ENCODE data around the gene OPA3. TPM values are rescaled to one million over a fixed set of nuclear protein-coding genes. Genes with fewer than 3 reads are reported as not detected.
A peak's percentile ranks its signal among the peaks of the same experiment; 100 is the strongest.

The OPA3 gene
- total RNA-seq, 1 experiment from 2014 or later, result 16.8 TPM

DNA sequence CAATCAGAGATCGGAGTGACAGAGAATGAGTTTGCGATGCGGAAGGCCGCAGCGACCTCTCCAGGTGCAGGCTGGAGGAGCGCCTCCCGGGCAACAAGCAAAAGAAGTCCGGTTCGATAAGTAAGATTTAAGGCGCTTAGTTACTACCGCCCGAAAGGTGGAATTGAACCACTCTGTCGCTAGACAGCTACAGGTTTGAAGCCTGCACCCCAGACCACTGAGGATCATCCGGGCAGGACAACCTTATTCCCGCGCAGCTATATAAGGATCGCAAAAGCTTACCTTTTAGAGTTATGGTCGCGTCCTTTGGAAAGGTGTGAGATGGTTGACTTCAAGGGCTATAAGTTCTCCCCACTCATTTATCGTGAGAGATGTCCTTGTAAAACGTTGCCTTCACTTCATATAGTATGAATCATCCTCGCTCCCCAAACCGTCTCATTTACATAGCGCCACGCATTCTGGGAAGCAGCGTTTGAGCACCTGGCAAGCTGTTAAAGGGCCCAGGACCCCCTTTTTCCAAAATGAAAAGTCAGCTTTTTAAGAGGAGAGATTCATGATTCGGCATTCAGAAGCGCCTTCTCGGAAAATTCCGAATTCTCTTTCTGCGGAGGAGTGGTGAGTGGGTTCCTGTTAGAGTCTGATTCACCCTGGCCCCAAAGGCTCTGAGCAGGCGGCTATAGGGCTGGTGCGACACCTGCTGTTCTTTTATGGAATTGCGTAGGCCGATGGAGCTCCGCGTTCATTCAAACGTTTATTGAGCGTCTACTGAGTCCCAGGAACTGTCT lies 106.0 kb downstream of the OPA3 start:
- H3K4me1 Mint-ChIP-seq (ENCODE audit: insufficient read depth, unreplicated experiment), result peaks cover 14% of the 10 kb centered on the region
- ChIA-PET CTCF (interaction anchor here (0.6 to 13.4 kb wide), 29 partner anchors 9 to 614 kb away, joined by 3 to 386 read pairs (median 3); partner anchors contain the start of genes ERCC1, FOSB and PPP1R13L), POLR2A (interaction anchor here (0.5 to 5.3 kb wide), 27 partner anchors 10 to 524 kb away, joined by 3 to 110 read pairs (median 4); partner anchors contain the start of genes CLPTM1, ERCC1, FOSB and OPA3)
- no peaks in the 10 kb centered on the region for H3K27me3 Mint-ChIP-seq (ENCODE audit: insufficient read depth, unreplicated experiment)
- H3K36me3 Mint-ChIP-seq (ENCODE audit: insufficient read depth, unreplicated experiment), result peaks cover 39% of the 10 kb centered on the region
- TF ChIP-seq, protein P1, sequence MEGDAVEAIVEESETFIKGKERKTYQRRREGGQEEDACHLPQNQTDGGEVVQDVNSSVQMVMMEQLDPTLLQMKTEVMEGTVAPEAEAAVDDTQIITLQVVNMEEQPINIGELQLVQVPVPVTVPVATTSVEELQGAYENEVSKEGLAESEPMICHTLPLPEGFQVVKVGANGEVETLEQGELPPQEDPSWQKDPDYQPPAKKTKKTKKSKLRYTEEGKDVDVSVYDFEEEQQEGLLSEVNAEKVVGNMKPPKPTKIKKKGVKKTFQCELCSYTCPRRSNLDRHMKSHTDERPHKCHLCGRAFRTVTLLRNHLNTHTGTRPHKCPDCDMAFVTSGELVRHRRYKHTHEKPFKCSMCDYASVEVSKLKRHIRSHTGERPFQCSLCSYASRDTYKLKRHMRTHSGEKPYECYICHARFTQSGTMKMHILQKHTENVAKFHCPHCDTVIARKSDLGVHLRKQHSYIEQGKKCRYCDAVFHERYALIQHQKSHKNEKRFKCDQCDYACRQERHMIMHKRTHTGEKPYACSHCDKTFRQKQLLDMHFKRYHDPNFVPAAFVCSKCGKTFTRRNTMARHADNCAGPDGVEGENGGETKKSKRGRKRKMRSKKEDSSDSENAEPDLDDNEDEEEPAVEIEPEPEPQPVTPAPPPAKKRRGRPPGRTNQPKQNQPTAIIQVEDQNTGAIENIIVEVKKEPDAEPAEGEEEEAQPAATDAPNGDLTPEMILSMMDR (IDR thresholded peaks at IDR 0.05; ENCODE audit: unreplicated experiment), result peak; percentile 97
- intact Hi-C loops (cut with micrococcal nuclease), result loop anchor here (1.0 to 5.0 kb wide), 7 partner anchors 9 to 226 kb away; partner anchors contain the start of gene MARK4
- H3K27ac Mint-ChIP-seq (ENCODE audit: low read depth, unreplicated experiment), result peak overlapping the region; percentile 99
- peak; percentile 95 for DNase-seq (ENCODE audit: unreplicated experiment)
- H3K4me3 Mint-ChIP-seq (ENCODE audit: unreplicated experiment), result peak overlapping the region; percentile 76
- no peaks in the 10 kb centered on the region for H3K9me3 Mint-ChIP-seq (ENCODE audit: unreplicated experiment)
- TSS peak; percentile 100 for BruUV-seq (replicated peaks)

DNA sequence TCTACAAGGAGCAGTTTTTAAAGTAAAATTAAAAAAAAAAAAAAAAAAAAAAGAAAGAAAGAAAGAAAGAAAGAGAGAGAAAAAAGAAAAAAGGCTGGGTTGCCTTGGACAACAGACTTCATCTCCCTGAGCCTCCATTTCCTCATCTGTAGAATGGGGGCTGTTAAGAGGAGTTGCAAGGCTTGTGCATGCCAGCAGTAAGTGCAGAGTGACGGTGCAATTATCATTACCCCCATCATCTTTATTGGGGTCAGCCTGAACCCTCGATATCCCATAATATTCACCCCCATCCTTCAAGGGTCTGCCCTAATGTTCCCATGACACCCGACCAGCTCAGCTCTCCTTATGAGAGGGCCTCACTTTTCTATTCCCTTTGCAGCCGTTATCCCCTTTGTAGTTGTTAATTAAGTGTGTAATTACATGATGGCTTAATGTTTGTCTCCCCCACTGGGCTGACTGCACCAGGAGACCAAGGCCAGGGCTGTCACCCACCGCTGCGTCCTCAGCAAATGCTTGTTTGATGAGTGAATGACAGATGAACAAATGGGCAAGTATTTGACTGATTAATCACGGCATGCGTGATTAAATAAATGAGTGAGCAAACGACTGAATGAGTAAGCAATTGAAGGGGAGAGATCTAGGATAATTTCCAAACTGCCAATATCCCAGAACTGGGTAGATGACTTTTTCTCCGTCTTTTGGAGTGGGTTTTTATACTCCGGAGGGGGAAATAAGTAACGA lies 106.7 kb downstream of the OPA3 start:
- intact Hi-C loops (cut with micrococcal nuclease), result loop anchor here (1.0 to 5.0 kb wide), 7 partner anchors 9 to 226 kb away; partner anchors contain the start of gene MARK4
- Mint-ChIP-seq H3K27me3 (ENCODE audit: insufficient read depth, unreplicated experiment) (no peaks in the 10 kb centered on the region), H3K9me3 (ENCODE audit: unreplicated experiment) (no peaks in the 10 kb centered on the region), H3K36me3 (ENCODE audit: insufficient read depth, unreplicated experiment) (peaks cover 45% of the 10 kb centered on the region), H3K4me1 (ENCODE audit: insufficient read depth, unreplicated experiment) (peaks cover 14% of the 10 kb centered on the region), H3K4me3 (ENCODE audit: unreplicated experiment) (peak overlapping the region; percentile 76), H3K27ac (ENCODE audit: low read depth, unreplicated experiment) (peak overlapping the region; percentile 99)
- CTCF ChIA-PET, result interaction anchor here (0.6 to 13.4 kb wide), 16 partner anchors 9 to 614 kb away, joined by 3 to 386 read pairs (median 4); partner anchors contain the start of genes ERCC1, FOSB and PPP1R13L
- TF ChIP-seq, protein P1 (IDR thresholded peaks at IDR 0.05; ENCODE audit: unreplicated experiment), result no peak
- no peak for DNase-seq (ENCODE audit: unreplicated experiment)
- BruUV-seq (replicated peaks), result no TSS peak
- POLR2A ChIA-PET, result interaction anchor here (0.5 to 5.3 kb wide), 21 partner anchors 9 to 523 kb away, joined by 3 to 110 read pairs (median 5); partner anchors contain the start of genes CLPTM1, ERCC1, FOSB and OPA3

Other genes with a start within 250 kb of the OPA3 start
- gene KLC3, start 244.1 kb downstream of the OPA3 start, total RNA-seq (2022), result 3.9 TPM in 2 replicates
- gene ERCC2, start 214.2 kb downstream of the OPA3 start, total RNA-seq (2022), result 19.2 and 27.8 TPM in 2 replicates
- gene PPP1R13L, start 179.7 kb downstream of the OPA3 start, total RNA-seq (2022), result 142 and 161 TPM in 2 replicates
- gene POLR1G, start 178.2 kb downstream of the OPA3 start, total RNA-seq (2022), result 9.6 and 17.6 TPM in 2 replicates
- gene ERCC1, start 160.9 kb downstream of the OPA3 start, total RNA-seq (2022), result 186 and 227 TPM in 2 replicates
- 13.3 and 29.3 TPM in 2 replicates for gene FOSB, start 116.8 kb downstream of the OPA3 start, total RNA-seq (2022)
- gene RTN2, start 87.8 kb downstream of the OPA3 start, total RNA-seq (2022), result 3.5 and 5.1 TPM in 2 replicates
- gene PPM1N, start 86.4 kb downstream of the OPA3 start, total RNA-seq (2022), result 0.33 and 0.42 TPM in 2 replicates
- gene VASP, start 77.3 kb downstream of the OPA3 start, total RNA-seq (2022), result 168 and 178 TPM in 2 replicates
- gene GPR4, start 17.4 kb upstream of the OPA3 start, total RNA-seq (2022), result not detected in 2 replicates
- gene EML2, start 54.6 kb upstream of the OPA3 start, total RNA-seq (2022), result 110 and 137 TPM in 2 replicates
- not detected in 2 replicates for gene GIPR, start 83.4 kb upstream of the OPA3 start, total RNA-seq (2022)
- gene SNRPD2, start 107.2 kb upstream of the OPA3 start, total RNA-seq (2022), result 406 and 472 TPM in 2 replicates
- 14.9 and 17.3 TPM in 2 replicates for gene QPCTL, start 107.9 kb upstream of the OPA3 start, total RNA-seq (2022)
- gene FBXO46, start 146.1 kb upstream of the OPA3 start, total RNA-seq (2022), result 13.6 and 15.0 TPM in 2 replicates
- not detected in 2 replicates for gene MEIOSIN, start 148.6 kb upstream of the OPA3 start, total RNA-seq (2022)
- gene SIX5, start 184.4 kb upstream of the OPA3 start, total RNA-seq (2022), result 17.3 and 19.6 TPM in 2 replicates
- 40.5 and 52.4 TPM in 2 replicates for gene DMPK, start 197.7 kb upstream of the OPA3 start, total RNA-seq (2022)
- gene DMWD, start 208.0 kb upstream of the OPA3 start, total RNA-seq (2022), result 57.5 and 71.6 TPM in 2 replicates
- gene RSPH6A, start 230.5 kb upstream of the OPA3 start, total RNA-seq (2022), result 0.21 and 0.29 TPM in 2 replicates